GM21723 (cell line): ENCODE data around the gene MAGI1.

Experiments
- ATAC-seq: cut with Tn5 transposase; IDR thresholded peaks from one replicate; pipeline ENCODE4 v1.9.1; 2021; ENCODE audit warnings: mild to moderate bottlenecking, moderate library complexity; ENCODE audit not compliant: unreplicated experiment

Gene MAGI1

GRCh38 chr3:65776494-65776893, 262.2 kb downstream of the MAGI1 start:
- ATAC-seq, result no peak

- no peak for ATAC-seq
These were observed 262.6 kb downstream of the MAGI1 start for GRCh38 chr3:65776081-65776480.

- ATAC-seq, result no peak
These were observed 266.0 kb downstream of the MAGI1 start for GRCh38 chr3:65772758-65773157.

GRCh38 chr3:65767551-65767950, 271.2 kb downstream of the MAGI1 start:
- ATAC-seq, result no peak

GRCh38 chr3:65762235-65762580, 276.5 kb downstream of the MAGI1 start:
- ATAC-seq, result no peak

- no peak for ATAC-seq
These were observed 277.1 kb downstream of the MAGI1 start for GRCh38 chr3:65761446-65762234.

GRCh38 chr3:65758876-65759598, 279.7 kb downstream of the MAGI1 start:
- ATAC-seq, result no peak

- no peak for ATAC-seq
These were observed 280.3 kb downstream of the MAGI1 start for GRCh38 chr3:65758438-65758837.

- no peak for ATAC-seq
These were observed 286.1 kb downstream of the MAGI1 start for GRCh38 chr3:65752636-65753035.

GRCh38 chr3:65751123-65751700, 287.5 kb downstream of the MAGI1 start:
- ATAC-seq, result no peak

GRCh38 chr3:65749066-65749465, 289.7 kb downstream of the MAGI1 start:
- no peak for ATAC-seq

GRCh38 chr3:65748326-65748725, 290.4 kb downstream of the MAGI1 start:
- ATAC-seq, result no peak

- no peak for ATAC-seq
These were observed 291.9 kb downstream of the MAGI1 start for GRCh38 chr3:65746848-65747247.

- ATAC-seq, result no peak
These were observed 293.4 kb downstream of the MAGI1 start for GRCh38 chr3:65745306-65745705.

- ATAC-seq, result no peak
These were observed 295.8 kb downstream of the MAGI1 start for GRCh38 chr3:65742914-65743313.

- ATAC-seq, result no peak
These were observed 297.2 kb downstream of the MAGI1 start for GRCh38 chr3:65741540-65741939.

GRCh38 chr3:65739901-65740541, 298.7 kb downstream of the MAGI1 start:
- ATAC-seq, result no peak

- ATAC-seq, result no peak
These were observed 303.9 kb downstream of the MAGI1 start for GRCh38 chr3:65734792-65735191.

GRCh38 chr3:65734382-65734781, 304.3 kb downstream of the MAGI1 start:
- no peak for ATAC-seq

GRCh38 chr3:65733459-65733858, 305.3 kb downstream of the MAGI1 start:
- ATAC-seq, result no peak

GRCh38 chr3:65732051-65732935, 306.4 kb downstream of the MAGI1 start:
- peak; percentile 95 for ATAC-seq
